SIG-M5 treated with dmso at 0.1 percent for 504 hours (cell line): Measurements from ENCODE around the gene ST8SIA2.

ENCODE experiments used
- DNase-seq: peaks from one replicate; lab custom pipeline; 2025; ENCODE audit not compliant: unreplicated experiment; lab: John Stamatoyannopoulos, UW

The ST8SIA2 gene

DNA sequence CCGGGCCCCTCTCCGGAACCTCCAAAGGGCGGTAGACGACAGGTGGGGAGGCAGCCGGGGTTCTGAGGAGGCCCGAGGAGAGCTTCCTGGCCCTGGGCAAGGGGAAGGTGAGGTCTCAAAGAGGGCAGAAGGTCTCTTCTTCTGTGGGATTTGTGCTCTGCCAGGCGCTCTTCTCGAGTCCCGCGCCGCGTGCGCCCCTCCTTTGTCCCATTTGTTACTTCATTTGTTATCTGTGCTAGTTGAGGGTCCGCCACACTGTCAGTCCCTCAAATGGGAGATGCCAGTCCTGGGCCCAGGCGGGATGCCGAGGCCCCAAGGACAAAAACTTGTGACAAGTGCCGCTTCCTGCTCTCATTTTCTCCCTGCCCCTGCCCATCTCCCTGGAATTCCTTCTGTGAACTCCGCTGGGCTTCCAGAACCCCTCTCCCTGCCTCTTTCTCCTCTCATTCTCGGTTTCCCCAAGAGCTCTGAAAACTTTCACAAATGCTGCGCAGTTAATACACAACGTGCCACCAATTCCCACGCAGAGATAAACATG lies 1.5 kb downstream of the ST8SIA2 start:
- DNase-seq, result no peak

- DNase-seq, result no peak
Measured at GRCh38 chr15:92399271-92399950, 5.7 kb downstream of the ST8SIA2 start.

DNA sequence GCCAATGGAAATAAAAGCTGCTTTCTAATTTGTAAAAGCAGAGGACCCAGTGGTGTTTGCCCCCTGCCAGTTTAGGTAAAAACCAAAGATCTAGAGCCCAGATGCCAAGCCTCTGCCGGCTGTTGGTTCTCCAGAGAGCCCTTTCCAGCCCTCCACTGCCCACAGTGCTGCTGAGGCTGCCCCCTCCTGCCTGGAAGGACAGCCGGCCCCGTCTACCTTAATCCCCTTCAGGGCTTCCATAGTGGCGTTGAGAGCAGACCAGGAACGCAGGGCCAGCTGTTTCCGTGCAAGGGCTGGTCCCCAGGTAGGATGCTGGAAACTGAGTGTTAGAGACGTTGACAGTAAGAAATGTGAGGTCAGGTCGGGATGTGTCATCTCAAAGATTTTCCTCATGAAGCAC lies 6.9 kb downstream of the ST8SIA2 start:
- no peak for DNase-seq

- no peak for DNase-seq
Measured at GRCh38 chr15:92400980-92401787, 7.5 kb downstream of the ST8SIA2 start.

- DNase-seq, result no peak
Measured at GRCh38 chr15:92402751-92403150, 9.1 kb downstream of the ST8SIA2 start.

DNA sequence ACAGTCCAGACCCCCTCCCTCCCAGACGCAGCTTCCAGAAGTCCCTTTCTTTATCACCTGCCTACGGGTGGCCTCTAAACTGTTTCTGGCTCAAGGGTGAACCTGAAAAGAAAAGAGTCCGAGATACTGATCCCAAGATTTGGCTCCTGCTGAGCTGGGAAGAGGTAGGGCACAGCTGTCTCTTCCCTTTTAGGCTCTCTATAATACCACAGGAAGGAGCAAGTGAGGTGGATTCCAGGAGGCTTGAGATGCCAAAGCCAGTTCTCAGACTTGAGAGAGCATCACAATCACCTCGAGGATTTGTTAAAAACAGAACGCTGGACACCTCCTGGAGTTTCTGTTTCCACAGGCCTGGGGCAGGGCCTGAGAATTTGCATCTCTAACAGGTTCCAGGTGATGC lies 12.3 kb downstream of the ST8SIA2 start:
- no peak for DNase-seq

DNA sequence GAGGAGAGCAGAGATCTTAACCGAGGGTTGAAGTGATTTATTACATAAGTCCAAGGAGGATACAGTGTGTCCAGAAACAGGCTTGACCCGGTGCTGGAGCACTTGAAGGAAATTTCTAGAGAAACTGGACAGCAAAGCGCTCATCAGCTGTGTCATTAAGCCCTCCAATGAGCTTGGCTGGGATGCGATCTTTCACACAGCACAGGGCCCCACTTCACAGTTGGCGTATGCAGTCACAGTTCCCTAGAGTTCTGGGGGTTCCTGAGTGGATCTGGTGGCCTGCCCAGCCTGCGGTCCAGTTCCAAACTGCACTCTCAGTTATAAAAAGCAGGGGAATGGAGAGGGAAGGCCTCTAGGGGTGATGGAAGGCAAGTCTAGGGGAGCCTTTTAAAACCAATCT lies 13.6 kb downstream of the ST8SIA2 start:
- DNase-seq, result no peak

- DNase-seq, result no peak
Measured at GRCh38 chr15:92407916-92408315, 14.2 kb downstream of the ST8SIA2 start.

DNA sequence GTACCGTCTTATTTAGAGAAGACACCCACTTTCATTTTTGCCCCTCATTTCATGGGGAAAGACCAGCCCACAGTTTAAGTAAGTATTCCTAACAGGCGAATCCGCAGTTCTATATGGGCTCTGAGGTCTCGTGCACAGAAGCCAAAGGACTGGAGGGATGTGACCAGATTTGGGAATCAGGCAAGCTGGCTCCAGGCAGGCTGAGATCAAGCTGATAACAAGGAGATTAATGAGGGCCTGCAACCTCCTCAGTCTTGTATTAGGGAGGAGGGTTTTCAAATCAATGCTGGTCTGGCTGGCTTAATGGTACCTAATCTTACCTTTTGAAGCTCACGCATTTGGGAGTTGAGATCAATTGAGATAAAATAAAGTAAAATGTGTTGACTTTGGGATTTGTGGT lies 15.3 kb downstream of the ST8SIA2 start:
- DNase-seq, result no peak

DNA sequence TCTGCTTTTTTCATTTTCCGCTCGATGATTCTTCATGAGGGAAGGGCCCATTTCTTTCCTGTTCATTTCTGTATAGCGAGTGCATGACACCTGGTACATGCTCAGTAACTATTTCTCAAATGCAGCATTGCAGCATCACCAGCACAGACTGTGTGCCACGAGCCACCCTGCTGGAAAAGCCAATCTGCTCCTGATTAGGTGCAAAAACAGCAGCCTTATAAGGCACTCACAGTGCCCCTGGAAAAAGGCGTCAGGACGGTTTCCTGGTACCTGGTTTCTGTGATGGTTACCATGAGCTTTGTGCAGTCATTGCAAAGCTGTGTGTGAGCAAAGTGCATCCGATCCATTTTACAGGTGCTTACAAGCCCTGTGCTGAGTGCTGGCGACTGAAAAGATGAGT lies 15.8 kb downstream of the ST8SIA2 start:
- DNase-seq, result no peak

- no peak for DNase-seq
Measured at GRCh38 chr15:92410537-92410936, 16.9 kb downstream of the ST8SIA2 start.

DNA sequence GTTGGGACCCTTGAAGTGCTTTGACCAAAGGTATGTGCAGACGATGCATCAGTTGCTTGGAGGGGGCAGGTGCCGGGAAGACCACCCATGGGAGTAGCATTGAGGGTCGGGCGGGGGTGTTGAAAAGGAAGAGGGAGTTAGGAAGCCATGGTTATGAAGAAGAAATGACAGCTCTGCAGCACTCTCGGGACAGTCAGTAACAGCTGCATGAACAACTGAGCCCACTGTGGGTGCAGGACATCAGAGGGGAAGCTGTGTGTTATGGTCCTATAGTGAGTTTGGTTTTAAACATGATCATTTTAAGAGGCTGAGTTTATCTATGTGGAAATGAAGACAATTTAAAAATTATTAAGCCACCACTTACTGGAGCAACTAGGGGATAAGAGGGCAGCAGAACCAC lies 17.6 kb downstream of the ST8SIA2 start:
- no peak for DNase-seq

DNA sequence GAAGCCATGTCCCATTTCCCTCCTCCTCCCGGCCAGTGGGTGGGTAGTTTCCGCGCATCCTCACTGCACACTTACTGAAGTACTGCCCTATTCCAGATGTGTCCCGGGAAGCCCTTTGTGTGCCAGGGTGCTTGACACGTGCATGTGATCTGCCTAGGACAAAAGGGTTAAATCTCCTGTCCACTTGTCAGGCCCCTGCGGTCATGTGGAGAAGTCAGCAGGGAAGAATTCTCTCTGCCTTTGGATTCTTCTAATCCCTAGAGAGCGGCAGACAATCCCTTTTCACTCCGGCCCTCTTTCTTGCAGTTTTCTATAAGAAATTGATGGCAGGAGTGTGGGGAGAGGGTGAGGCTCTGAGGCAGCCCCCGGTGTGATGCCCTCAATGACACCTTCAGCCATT lies 19.8 kb downstream of the ST8SIA2 start:
- DNase-seq, result no peak

- no peak for DNase-seq
Measured at GRCh38 chr15:92415639-92416297, 22.1 kb downstream of the ST8SIA2 start.

- no peak for DNase-seq
Measured at GRCh38 chr15:92416557-92416956, 22.9 kb downstream of the ST8SIA2 start.

GRCh38 chr15:92417716-92418115 lies 24.0 kb downstream of the ST8SIA2 start:
- no peak for DNase-seq

- DNase-seq, result no peak
Measured at GRCh38 chr15:92418864-92419263, 25.2 kb downstream of the ST8SIA2 start.

DNA sequence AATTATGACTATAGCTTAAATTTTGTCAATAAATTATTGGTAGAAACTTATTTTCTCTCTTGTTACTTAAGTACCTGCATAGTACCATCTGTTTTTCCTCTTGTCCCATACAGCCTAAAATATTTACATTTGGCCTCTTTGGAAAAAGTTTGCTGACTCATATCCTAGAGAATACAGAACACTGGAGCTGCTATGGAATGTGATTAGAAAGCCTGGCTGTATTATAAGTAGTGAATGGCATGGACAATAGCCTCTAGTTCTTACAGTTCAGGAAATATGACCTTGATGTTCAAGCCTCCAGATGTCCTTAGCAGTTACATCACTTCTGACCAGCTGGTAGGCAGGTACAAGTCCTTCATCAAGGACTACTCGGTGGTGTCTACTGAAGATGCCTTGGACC lies 28.3 kb downstream of the ST8SIA2 start:
- DNase-seq, result no peak

DNA sequence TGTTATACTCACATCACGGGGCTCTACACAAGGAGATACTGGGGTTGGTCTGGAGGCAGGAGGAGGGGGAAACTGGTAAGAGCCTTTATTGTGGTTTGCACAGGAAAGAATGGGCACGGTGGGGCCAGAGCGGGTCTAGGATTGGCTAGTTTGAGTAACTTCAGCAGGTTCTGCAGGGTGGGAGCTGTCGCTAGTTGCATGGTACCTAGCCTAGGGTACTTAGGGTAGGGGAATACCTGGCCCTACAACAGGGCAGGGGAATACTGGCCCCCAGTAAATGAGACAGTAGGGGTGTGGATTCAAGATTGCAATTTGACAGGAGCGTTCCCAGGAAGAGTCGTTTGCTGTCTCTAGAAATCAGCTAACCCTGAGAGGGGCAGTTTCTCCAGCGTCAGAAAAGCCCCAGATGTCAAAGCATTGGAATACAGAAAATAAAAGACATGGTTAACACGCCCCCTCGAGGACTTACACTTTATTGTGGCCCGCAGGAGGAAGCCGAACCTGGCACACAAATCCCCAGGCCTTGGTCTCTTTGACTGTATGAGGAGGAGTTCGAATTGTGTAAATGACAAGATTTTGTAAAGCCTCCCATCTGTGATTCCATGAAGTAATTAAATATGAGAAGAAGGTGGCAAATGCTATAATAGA lies 32.0 kb downstream of the ST8SIA2 start:
- no peak for DNase-seq

DNA sequence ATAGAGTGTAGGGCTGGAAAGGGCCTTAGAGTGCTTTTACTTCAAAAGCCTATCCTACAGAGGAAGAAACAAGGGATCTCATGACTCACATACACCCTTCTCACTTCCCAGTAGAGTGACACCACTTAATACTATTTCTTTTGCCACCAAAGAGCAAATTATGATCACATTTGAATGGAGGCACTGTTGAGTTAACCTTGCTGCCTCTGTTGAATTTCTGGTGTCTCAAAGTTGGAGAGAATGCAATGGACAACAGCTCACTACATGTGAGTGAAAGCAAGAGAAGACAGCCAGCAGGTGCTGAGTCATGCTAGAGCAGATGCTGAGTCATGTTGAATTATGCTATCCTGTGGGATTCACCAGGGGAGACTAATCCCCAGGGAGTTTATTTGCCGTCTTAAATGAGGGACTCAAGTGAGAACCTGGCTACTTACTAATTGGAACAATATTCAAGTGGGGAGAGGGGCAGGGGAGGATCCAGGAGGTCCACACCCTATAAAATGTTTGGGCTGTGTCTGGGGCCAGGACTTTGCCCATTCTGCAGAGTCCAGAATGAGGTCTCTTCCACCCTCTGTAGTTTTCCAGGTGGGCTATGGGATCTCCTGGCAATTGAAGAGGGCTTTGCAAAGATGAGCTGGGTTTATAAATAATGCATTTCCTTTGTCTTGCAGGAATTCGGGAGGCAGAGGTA lies 35.8 kb downstream of the ST8SIA2 start:
- DNase-seq, result no peak

- no peak for DNase-seq
Measured at GRCh38 chr15:92430069-92430440, 36.4 kb downstream of the ST8SIA2 start.
